Gastroesophageal sphincter (tissue), 4 donors: Measurements from ENCODE around the gene OLFM2. TPM values are rescaled to one million over a fixed set of nuclear protein-coding genes. Genes with fewer than 3 reads are reported as not detected.

ENCODE experiments used
- ATAC-seq: fragments of 150-250 bp; one replicate; pipeline ENCODE4 v1.9.1; 2016; ENCODE audit warnings: mild to moderate bottlenecking, moderate library complexity
- H3K27ac ChIP-seq, 4 donors: fragments of 200-600 bp; sonication (generic) in 3 of 4; 1 replicate in 3 of 4; 2 replicates in 1 of 4; pipeline ENCODE4 v1.5.1; 2016 to 2019
- H3K27me3 ChIP-seq: fragments of 200-600 bp; sonication (generic); one replicate; pipeline ENCODE4 v1.5.1; 2019
- H3K36me3 ChIP-seq, 2 donors: fragments of 200-600 bp; sonication (generic); one replicate each; pipeline ENCODE4 v1.5.1; 2019; ENCODE audit warnings: control low read depth in 1 of 2
- H3K4me1 ChIP-seq, 3 donors: fragments of 200-600 bp; sonication (generic); 1 replicate in 2 of 3; 2 replicates in 1 of 3; pipeline ENCODE4 v1.5.1; 2016 to 2019; ENCODE audit warnings: control low read depth in 2 of 3
- H3K4me3 ChIP-seq, 2 donors: fragments of 200-600 bp; sonication (generic); one replicate each; pipeline ENCODE4 v1.5.1; 2019; ENCODE audit warnings: mild to moderate bottlenecking in 1 of 2, moderate library complexity in 1 of 2
- H3K9me3 ChIP-seq, 3 donors: fragments of 200-600 bp; sonication (generic); one replicate each; pipeline ENCODE4 v1.5.1; 2017 to 2019; ENCODE audit warnings: control low read depth in 2 of 3
- CTCF ChIP-seq, 4 experiments: fragments of 200-600 bp in 2 of 4; fragments of 450-650 bp in 2 of 4; sonication (generic) in 1 of 4; IDR thresholded peaks; one replicate each; pipeline ENCODE4 v1.5.1; 2017 to 2019; ENCODE audit warnings: antibody characterized with exemption in 4 of 4, mild to moderate bottlenecking in 2 of 4, moderate library complexity in 2 of 4
- EP300 ChIP-seq: sonication (generic); formaldehyde crosslinking; IDR thresholded peaks from one replicate; pipeline ENCODE4 v1.6.1; 2017; ENCODE audit warnings: antibody characterized with exemption, mild to moderate bottlenecking
- POLR2A ChIP-seq, 2 donors: fragments of 450-650 bp; IDR thresholded peaks; one replicate each; pipeline ENCODE4 v1.6.1; 2017; ENCODE audit warnings: antibody characterized with exemption in 2 of 2, mild to moderate bottlenecking in 2 of 2, moderate library complexity in 1 of 2
- POLR2AphosphoS5 ChIP-seq: sonication (generic); formaldehyde crosslinking; IDR thresholded peaks from one replicate; pipeline ENCODE4 v1.6.1; 2017; ENCODE audit warnings: antibody characterized with exemption
- WGBS, 2 donors: methylation state at CpG; one replicate each; pipeline ENCODE4 v1.1.5; 2018; ENCODE audit warnings: low coverage in 1 of 2; 5-methylcytosine and 5-hydroxymethylcytosine counted together
- total RNA-seq, 4 donors: library from RNA; depleted of rRNA; stranded (reverse); fragments of >200 nt; gene quantifications; one replicate each; pipeline ENCODE4 v1.1.0, GENCODE V29; 2016

Gene OLFM2
- total RNA-seq, 4 donors from 2014 or later = 2.6 to 21.9 (median 8.5) TPM

- H3K27ac ChIP-seq = no peak overlapping the region
- H3K27me3 ChIP-seq = peaks cover 89% of the 10 kb centered on the region
- 33 to 81% methylated on average over 1 of the region's 1 CpG for WGBS, 2 donors
- H3K9me3 ChIP-seq = no peaks in the 10 kb centered on the region
- ATAC-seq = no peak
- TF ChIP-seq EP300 = no peak
- H3K4me3 ChIP-seq = no peak overlapping the region
- H3K36me3 ChIP-seq = no peaks in the 10 kb centered on the region
- peaks cover 0 to 23% (median 17%) of the 10 kb centered on the region in 3 donors for H3K4me1 ChIP-seq
These were observed 25.7 kb downstream of the OLFM2 start for GRCh38 chr19:9910625-9911024.

- TF ChIP-seq POLR2AphosphoS5 (no peak), EP300 (no peak), CTCF (IDR thresholded peaks at IDR 0.05) (no peak), POLR2A (IDR thresholded peaks at IDR 0.05) (no peak)
- Histone ChIP-seq H3K4me1 (peaks cover 0 to 16% (median 10%) of the 10 kb centered on the region in 3 donors), H3K36me3 (no peaks in the 10 kb centered on the region), H3K27me3 (peaks cover 89% of the 10 kb centered on the region), H3K4me3 (no peak overlapping the region), H3K27ac (no peak overlapping the region), H3K9me3 (no peaks in the 10 kb centered on the region)
- 58 to 64% methylated on average over 5 to 6 of the region's 10 CpGs for WGBS, 2 donors
- no peak for ATAC-seq
These were observed 27.1 kb downstream of the OLFM2 start for GRCh38 chr19:9909251-9909650.

GRCh38 chr19:9906475-9907087 is 29.7 kb downstream of the OLFM2 start:
- H3K4me1 ChIP-seq = no peaks in the 10 kb centered on the region
- H3K9me3 ChIP-seq = no peaks in the 10 kb centered on the region
- no peaks in the 10 kb centered on the region for H3K36me3 ChIP-seq
- peaks cover 83% of the 10 kb centered on the region for H3K27me3 ChIP-seq
- TF ChIP-seq CTCF (IDR thresholded peaks at IDR 0.05) (no peak), EP300 (no peak), POLR2AphosphoS5 (no peak), POLR2A (IDR thresholded peaks at IDR 0.05) (no peak)
- 24 to 41% methylated on average over 10 to 11 of the region's 16 CpGs for WGBS, 2 donors
- H3K4me3 ChIP-seq = no peak overlapping the region
- no peak overlapping the region for H3K27ac ChIP-seq
- no peak for ATAC-seq

GRCh38 chr19:9903336-9903735 is 33.0 kb downstream of the OLFM2 start:
- Histone ChIP-seq H3K27me3 (peaks cover 82% of the 10 kb centered on the region), H3K27ac (no peak overlapping the region), H3K4me3 (no peak overlapping the region), H3K9me3 (no peaks in the 10 kb centered on the region), H3K36me3 (no peaks in the 10 kb centered on the region), H3K4me1 (no peaks in the 10 kb centered on the region)
- 80 to 82% methylated on average over 3 to 4 of the region's 5 CpGs for WGBS, 2 donors
- TF ChIP-seq POLR2A (IDR thresholded peaks at IDR 0.05) (no peak), POLR2AphosphoS5 (no peak), EP300 (no peak), CTCF (IDR thresholded peaks at IDR 0.05) (no peak)
- ATAC-seq = no peak

GRCh38 chr19:9901642-9902041 is 34.7 kb downstream of the OLFM2 start:
- H3K27ac ChIP-seq = no peak overlapping the region
- WGBS, 2 donors = 76 to 80% methylated on average over 3 to 5 of the region's 5 CpGs
- H3K36me3 ChIP-seq = no peaks in the 10 kb centered on the region
- no peaks in the 10 kb centered on the region for H3K9me3 ChIP-seq
- no peaks in the 10 kb centered on the region for H3K4me1 ChIP-seq
- no peak for ATAC-seq
- TF ChIP-seq CTCF (IDR thresholded peaks at IDR 0.05) (no peak), EP300 (no peak)
- no peak overlapping the region for H3K4me3 ChIP-seq
- H3K27me3 ChIP-seq = peaks cover 74% of the 10 kb centered on the region
